Spleen (tissue), 11 donors: ENCODE results near the gene IL21R. TPM values are rescaled to one million over a fixed set of nuclear protein-coding genes. Genes with fewer than 3 reads are reported as not detected.
A peak's percentile ranks its signal among the peaks of the same experiment; 100 is the strongest.

Experiments used
- DNase-seq: peaks from one replicate; pipeline ENCODE4 v3.0.0-alpha.2; 2020
- H3K27ac ChIP-seq, 8 donors: fragments of 200-600 bp; sonication (generic) in 7 of 8; 1 replicate in 4 of 8; 2 replicates in 4 of 8; pipeline versions ENCODE4 v1.5.0 to v1.8.0; 2016 to 2021; ENCODE audit warnings: inconsistent platforms in 4 of 8, mild to moderate bottlenecking in 4 of 8, moderate library complexity in 1 of 8
- H3K27me3 ChIP-seq, 7 donors: fragments of 200-600 bp; sonication (generic) in 6 of 7; replicated peaks in 1 of 7; 1 replicate in 4 of 7; 2 replicates in 3 of 7; pipeline versions ENCODE4 v1.5.0 to v1.8.0; 2016 to 2021; ENCODE audit warnings: inconsistent platforms in 3 of 7, mild to moderate bottlenecking in 1 of 7
- H3K36me3 ChIP-seq, 6 donors: fragments of 200-600 bp; sonication (generic) in 5 of 6; 1 replicate in 4 of 6; 2 replicates in 2 of 6; pipeline versions ENCODE4 v1.5.0 to v1.8.0; 2016 to 2021; ENCODE audit warnings: inconsistent platforms in 2 of 6
- H3K4me1 ChIP-seq, 6 donors: fragments of 200-600 bp; sonication (generic) in 5 of 6; 1 replicate in 3 of 6; 2 replicates in 3 of 6; pipeline versions ENCODE4 v1.5.0 to v1.8.0; 2016 to 2021; ENCODE audit warnings: inconsistent platforms in 3 of 6
- H3K4me3 ChIP-seq, 8 donors: fragments of 200-600 bp; sonication (generic) in 7 of 8; 1 replicate in 4 of 8; 2 replicates in 4 of 8; pipeline versions ENCODE4 v1.5.0 to v1.8.0; 2016 to 2021; ENCODE audit warnings: inconsistent platforms in 4 of 8, mild to moderate bottlenecking in 4 of 8, moderate library complexity in 2 of 8
- H3K9me3 ChIP-seq, 8 donors: fragments of 200-600 bp; sonication (generic) in 7 of 8; 1 replicate in 4 of 8; 2 replicates in 4 of 8; pipeline versions ENCODE4 v1.5.0 to v1.8.0; 2016 to 2021; ENCODE audit warnings: inconsistent platforms in 4 of 8
- POLR2A ChIP-seq, 3 donors: fragments of 450-650 bp; IDR thresholded peaks; one replicate each; pipeline ENCODE4 v1.5.1; 2017; ENCODE audit warnings: antibody characterized with exemption in 3 of 3, mild to moderate bottlenecking in 1 of 3
- POLR2AphosphoS5 ChIP-seq, 3 donors: sonication (generic); formaldehyde crosslinking; IDR thresholded peaks; one replicate each; pipeline ENCODE4 v1.5.1; 2017; ENCODE audit warnings: antibody characterized with exemption in 3 of 3
- WGBS, 5 donors: extraction: QIAGEN DNeasy Blood & Tissue Kit in 3 of 5; methylation state at CpG; one replicate each; pipeline versions ENCODE4 v1.1.5 to v1.1.7; 2013 to 2018; 5-methylcytosine and 5-hydroxymethylcytosine counted together
- intact Hi-C: fragments of 100-400 bp; cut with DNase I; formaldehyde crosslinking; loops from one replicate; pipeline ENCODE4 v1.15.0; 2023; ENCODE audit warnings: low total_unique reads
- polyA plus RNA-seq, 3 donors: library from polyadenylated mRNA; stranded (reverse); fragments of 200-250 nt; gene quantifications; one replicate each; pipeline ENCODE4 v1.2.1, GENCODE V29; 2013
- total RNA-seq, 7 donors: library from RNA; depleted of rRNA in 3 of 7; stranded (reverse); fragments of >200 nt in 3 of 7; fragmentation: NEBNext Ultra II Directional in 4 of 7; extraction: Animal tissue kit (Norgen Biotek cat#: 25700) in 4 of 7; gene quantifications; one replicate each; pipeline versions ENCODE4 v1.1.0 to v1.2.1, GENCODE V29; 2016 to 2021
- TF ChIP-seq, protein P1 (sequence below), 11 experiments: fragments of 200-600 bp in 7 of 11; fragments of 450-650 bp in 4 of 11; sonication (generic) in 4 of 11; IDR thresholded peaks in 8 of 11; conservative IDR thresholded peaks in 3 of 11; 1 replicate in 7 of 11; 2 replicates in 4 of 11; pipeline versions ENCODE4 v1.4.0 to v1.8.0; 2016 to 2021; ENCODE audit warnings: antibody characterized with exemption in 11 of 11, inconsistent platforms in 4 of 11, mild to moderate bottlenecking in 1 of 11
- donor health status: healthy with polysubstance abuse.
- donor health status: DM: no; HTN: no; CAD: no; lungs with moderate emphysema.
- donor health status: DM: no; HTN: no; CAD: no.
- donor health status: Bipolar disorder and iron deficiency.
- donor health status: healthy.
- donor health status: DM: no; HTN: no; CAD: no.
- donor health status: DM: yes; HTN: yes; CAD: no.

Gene IL21R
- total and polyA plus RNA-seq, 10 donors = 2.7 to 19.7 (median 12.0) TPM

DNA sequence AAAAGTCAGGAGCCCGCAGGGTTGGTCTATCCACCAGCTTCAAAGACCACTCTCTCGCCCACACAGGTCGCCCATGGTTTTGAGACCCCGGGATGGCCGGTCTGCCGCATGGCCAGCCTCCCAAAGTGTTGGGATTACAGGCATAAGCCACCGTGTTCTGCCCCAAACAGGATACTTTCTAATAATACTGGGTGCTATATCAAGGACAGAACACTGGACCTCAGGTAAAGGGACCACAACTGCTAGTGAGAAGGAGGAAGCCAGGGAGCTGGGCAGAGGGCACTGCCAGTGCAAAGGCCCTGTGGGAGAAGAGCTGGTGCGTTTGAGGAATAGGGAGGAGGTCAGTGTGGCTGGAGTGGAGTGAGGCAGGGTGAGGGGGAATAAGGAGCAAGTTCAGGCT lies 34.1 kb downstream of the IL21R start:
- DNase-seq = peak; percentile 47
- peaks cover 0 to 14% (median 0%) of the 10 kb centered on the region in 7 donors for H3K27me3 ChIP-seq
- H3K4me1 ChIP-seq = peaks cover 0 to 27% (median 9%) of the 10 kb centered on the region in 6 donors
- intact Hi-C loops = no loop called here
- 95 to 100% (median 96%) methylated on average over 8 of the region's 8 CpGs for WGBS, 5 donors
- H3K27ac ChIP-seq = no peak overlapping the region
- peaks cover 0 to 79% (median 12%) of the 10 kb centered on the region in 6 donors for H3K36me3 ChIP-seq
- TF ChIP-seq, protein P1, sequence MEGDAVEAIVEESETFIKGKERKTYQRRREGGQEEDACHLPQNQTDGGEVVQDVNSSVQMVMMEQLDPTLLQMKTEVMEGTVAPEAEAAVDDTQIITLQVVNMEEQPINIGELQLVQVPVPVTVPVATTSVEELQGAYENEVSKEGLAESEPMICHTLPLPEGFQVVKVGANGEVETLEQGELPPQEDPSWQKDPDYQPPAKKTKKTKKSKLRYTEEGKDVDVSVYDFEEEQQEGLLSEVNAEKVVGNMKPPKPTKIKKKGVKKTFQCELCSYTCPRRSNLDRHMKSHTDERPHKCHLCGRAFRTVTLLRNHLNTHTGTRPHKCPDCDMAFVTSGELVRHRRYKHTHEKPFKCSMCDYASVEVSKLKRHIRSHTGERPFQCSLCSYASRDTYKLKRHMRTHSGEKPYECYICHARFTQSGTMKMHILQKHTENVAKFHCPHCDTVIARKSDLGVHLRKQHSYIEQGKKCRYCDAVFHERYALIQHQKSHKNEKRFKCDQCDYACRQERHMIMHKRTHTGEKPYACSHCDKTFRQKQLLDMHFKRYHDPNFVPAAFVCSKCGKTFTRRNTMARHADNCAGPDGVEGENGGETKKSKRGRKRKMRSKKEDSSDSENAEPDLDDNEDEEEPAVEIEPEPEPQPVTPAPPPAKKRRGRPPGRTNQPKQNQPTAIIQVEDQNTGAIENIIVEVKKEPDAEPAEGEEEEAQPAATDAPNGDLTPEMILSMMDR (IDR thresholded peaks at IDR 0.05 in 8 of 11, conservative IDR thresholded peaks at IDR 0.05 in 3 of 11) = no peak
- TF ChIP-seq POLR2AphosphoS5 (IDR thresholded peaks at IDR 0.05) (no peak), POLR2A (IDR thresholded peaks at IDR 0.05) (no peak)
- H3K9me3 ChIP-seq = no peaks in the 10 kb centered on the region
- no peak overlapping the region for H3K4me3 ChIP-seq

DNA sequence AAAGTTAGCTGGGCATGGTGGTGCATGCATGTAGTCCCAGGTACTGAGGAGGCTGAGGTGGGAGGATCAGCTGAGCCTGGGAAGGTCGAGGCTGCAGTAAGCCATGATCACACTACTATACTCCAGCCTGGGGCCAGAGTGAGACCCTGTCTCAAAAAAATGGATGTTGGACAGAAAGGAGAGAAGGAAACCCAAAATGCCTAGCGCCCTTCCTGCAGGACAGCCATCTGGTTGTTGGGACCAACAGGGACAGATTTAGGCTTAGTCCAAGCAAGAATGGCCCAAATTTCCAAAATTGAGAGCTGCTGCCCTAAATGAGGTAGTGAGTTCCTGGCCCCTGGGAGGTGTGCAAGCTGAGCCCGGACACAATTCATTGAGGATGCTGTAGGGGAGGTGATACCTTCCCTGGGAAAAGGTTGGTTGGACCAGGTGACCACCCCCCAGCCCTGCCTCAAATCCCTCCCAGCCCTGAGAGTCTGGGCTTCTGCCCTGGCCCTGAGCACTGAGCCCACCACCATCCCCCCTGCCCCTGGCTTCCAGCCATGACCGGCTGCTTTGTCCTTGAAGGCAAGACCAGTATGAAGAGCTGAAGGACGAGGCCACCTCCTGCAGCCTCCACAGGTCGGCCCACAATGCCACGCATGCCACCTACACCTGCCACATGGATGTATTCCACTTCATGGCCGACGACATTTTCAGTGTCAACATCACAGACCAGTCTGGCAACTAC lies 35.1 kb downstream of the IL21R start:
- WGBS, 5 donors = 87 to 94% (median 93%) methylated on average over 9 of the region's 9 CpGs
- H3K4me3 ChIP-seq = no peak overlapping the region
- H3K27ac ChIP-seq = no peak overlapping the region
- intact Hi-C loops = no loop called here
- DNase-seq = peak; percentile 52
- H3K4me1 ChIP-seq = peaks cover 0 to 20% (median 7%) of the 10 kb centered on the region in 6 donors
- H3K27me3 ChIP-seq = peaks cover 0 to 8% (median 0%) of the 10 kb centered on the region in 7 donors
- peaks cover 0 to 79% (median 12%) of the 10 kb centered on the region in 6 donors for H3K36me3 ChIP-seq
- no peak for TF ChIP-seq POLR2A (IDR thresholded peaks at IDR 0.05)
- TF ChIP-seq POLR2AphosphoS5 (IDR thresholded peaks at IDR 0.05) = no peak
- TF ChIP-seq, protein P1 (IDR thresholded peaks at IDR 0.05 in 8 of 11, conservative IDR thresholded peaks at IDR 0.05 in 3 of 11) = no peak
- H3K9me3 ChIP-seq = no peaks in the 10 kb centered on the region

DNA sequence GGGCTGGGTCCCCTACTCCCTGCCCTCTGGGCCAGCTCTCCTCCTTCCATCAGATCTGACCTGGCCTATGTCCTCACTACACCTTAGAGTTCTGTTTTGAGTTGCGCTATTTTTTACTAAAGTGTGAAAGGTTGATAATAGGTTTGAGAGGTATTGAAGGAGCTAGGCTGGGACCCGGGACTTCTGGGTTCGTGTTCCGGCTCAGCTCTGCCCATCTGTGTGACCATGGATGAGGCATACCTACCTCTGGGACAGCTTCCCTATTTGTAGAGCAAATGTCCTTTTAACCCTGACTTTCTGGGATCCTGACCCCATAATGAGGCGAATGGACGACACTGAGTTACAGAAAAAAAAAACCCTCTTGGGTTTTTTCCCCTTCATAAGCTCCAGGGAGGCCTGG lies 36.0 kb downstream of the IL21R start:
- Histone ChIP-seq H3K4me1 (peaks cover 0 to 17% (median 5%) of the 10 kb centered on the region in 6 donors), H3K36me3 (peaks cover 0 to 88% (median 12%) of the 10 kb centered on the region in 6 donors), H3K27ac (no peak overlapping the region), H3K9me3 (no peaks in the 10 kb centered on the region), H3K27me3 (no peaks in the 10 kb centered on the region), H3K4me3 (no peak overlapping the region)
- intact Hi-C loops = no loop called here
- no peak for DNase-seq
- TF ChIP-seq POLR2A (IDR thresholded peaks at IDR 0.05) (no peak), POLR2AphosphoS5 (IDR thresholded peaks at IDR 0.05) (no peak)
- TF ChIP-seq, protein P1 (IDR thresholded peaks at IDR 0.05 in 8 of 11, conservative IDR thresholded peaks at IDR 0.05 in 3 of 11) = no peak
- WGBS, 5 donors = 90 to 95% (median 94%) methylated on average over 6 of the region's 6 CpGs

DNA sequence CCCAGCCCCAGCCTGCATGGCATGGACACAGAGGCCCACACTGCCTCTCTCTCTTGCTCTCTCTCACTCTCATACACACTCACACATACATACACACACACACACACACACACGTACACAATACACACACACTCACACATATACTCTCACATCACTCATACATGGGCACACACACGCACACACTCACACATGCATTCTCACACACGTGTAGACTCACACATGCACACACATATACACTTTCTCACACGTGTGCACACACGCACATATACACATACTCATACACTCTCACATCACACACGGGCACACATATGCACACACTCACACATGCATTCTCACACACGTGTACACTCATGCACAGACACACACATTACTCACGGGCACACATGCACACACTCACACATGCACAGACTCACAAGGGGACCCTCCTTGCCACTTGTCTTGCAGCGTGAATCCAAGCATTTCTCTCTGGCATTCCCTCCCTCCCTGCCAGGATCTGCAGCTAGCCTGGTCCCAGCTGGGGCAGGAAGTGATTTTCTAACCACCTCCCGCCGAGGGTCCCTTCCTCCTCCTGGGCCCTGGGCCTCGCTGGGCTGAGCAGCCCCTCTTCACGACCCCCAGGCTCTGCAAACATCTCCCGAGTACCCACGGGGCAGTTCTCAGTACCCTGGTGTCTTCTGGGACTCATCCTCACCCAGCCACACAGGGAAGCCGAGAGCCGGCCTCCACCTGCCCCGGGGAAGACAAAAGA lies 37.5 kb downstream of the IL21R start:
- H3K4me3 ChIP-seq = no peak overlapping the region
- H3K27me3 ChIP-seq = no peaks in the 10 kb centered on the region
- peaks cover 0 to 93% (median 15%) of the 10 kb centered on the region in 6 donors for H3K36me3 ChIP-seq
- H3K9me3 ChIP-seq = peaks cover 0 to 8% (median 7%) of the 10 kb centered on the region in 8 donors
- TF ChIP-seq POLR2AphosphoS5 (IDR thresholded peaks at IDR 0.05) = no peak
- TF ChIP-seq, protein P1 (IDR thresholded peaks at IDR 0.05 in 8 of 11, conservative IDR thresholded peaks at IDR 0.05 in 3 of 11) = no peak
- TF ChIP-seq POLR2A (IDR thresholded peaks at IDR 0.05) = no peak
- peak; percentile 39 for DNase-seq
- 73 to 82% (median 78%) methylated on average over 15 to 18 of the region's 18 CpGs for WGBS, 5 donors
- no peak overlapping the region for H3K27ac ChIP-seq
- H3K4me1 ChIP-seq = peaks cover 0 to 6% (median 0%) of the 10 kb centered on the region in 6 donors
- intact Hi-C loops = no loop called here
